ENCODE results near the gene NSG1.

NSG1 gene

DNA sequence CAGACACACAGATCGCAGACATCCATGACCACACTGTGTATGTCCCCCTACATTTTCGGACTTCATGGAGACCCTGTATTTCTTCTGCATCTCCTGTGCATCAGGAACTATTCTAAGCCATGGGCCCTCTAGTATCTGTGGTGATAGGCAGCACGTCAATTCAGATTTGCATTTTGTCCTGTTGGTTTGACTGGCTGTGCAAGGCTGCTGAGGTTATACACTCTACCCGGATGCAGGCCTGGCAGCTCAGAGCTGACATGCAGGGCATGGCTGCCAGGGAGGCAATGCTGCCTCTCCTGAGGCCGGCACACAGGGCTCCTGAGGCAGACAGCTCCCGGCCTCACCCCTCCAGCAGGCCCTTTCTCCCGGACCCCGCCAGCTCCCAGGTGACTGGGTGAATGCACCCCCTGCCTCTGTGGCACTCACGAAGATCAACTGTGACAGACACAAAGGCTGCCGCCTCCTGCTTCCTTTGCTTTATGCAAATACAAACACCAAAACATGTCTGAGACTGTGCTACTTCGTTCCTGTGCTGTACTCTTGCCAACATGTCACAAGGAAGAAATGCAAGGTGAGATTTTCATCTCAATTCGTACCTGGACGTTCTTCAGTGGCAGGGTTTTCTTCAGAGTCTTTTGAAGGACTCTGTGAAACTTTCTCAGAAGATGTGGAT, 51.0 kb downstream of the NSG1 start:
- Histone ChIP-seq H3F3A (ENCODE audit: insufficient read depth, low read length) (no peaks in the 10 kb centered on the region), H3K36me3 (replicated peaks; ENCODE audit: insufficient read depth, low read length) (no peaks in the 10 kb centered on the region), H3K4me3 (ENCODE audit: low read length) (no peak overlapping the region), H3K79me2 (ENCODE audit: low read length) (no peaks in the 10 kb centered on the region), H3K9me2 (replicated peaks; ENCODE audit: insufficient read depth, low read length) (no peaks in the 10 kb centered on the region), H3K9me3 (replicated peaks; ENCODE audit: insufficient read depth, low read length) (no peaks in the 10 kb centered on the region), H3K4me2 (ENCODE audit: low read depth, low read length) (no peak overlapping the region), H3K9ac (ENCODE audit: low read length) (no peak overlapping the region), H3K4me1 (ENCODE audit: low read length) (no peaks in the 10 kb centered on the region), H3K27me3 (replicated peaks; ENCODE audit: insufficient read depth, low read length) (no peaks in the 10 kb centered on the region), H3K27ac (ENCODE audit: low read length) (no peak overlapping the region), H2AFZ (ENCODE audit: low read length) (no peak overlapping the region), H4K20me1 (ENCODE audit: insufficient read depth, low read length) (no peaks in the 10 kb centered on the region)
- no peak for DNase-seq
- TF ChIP-seq, protein P1, sequence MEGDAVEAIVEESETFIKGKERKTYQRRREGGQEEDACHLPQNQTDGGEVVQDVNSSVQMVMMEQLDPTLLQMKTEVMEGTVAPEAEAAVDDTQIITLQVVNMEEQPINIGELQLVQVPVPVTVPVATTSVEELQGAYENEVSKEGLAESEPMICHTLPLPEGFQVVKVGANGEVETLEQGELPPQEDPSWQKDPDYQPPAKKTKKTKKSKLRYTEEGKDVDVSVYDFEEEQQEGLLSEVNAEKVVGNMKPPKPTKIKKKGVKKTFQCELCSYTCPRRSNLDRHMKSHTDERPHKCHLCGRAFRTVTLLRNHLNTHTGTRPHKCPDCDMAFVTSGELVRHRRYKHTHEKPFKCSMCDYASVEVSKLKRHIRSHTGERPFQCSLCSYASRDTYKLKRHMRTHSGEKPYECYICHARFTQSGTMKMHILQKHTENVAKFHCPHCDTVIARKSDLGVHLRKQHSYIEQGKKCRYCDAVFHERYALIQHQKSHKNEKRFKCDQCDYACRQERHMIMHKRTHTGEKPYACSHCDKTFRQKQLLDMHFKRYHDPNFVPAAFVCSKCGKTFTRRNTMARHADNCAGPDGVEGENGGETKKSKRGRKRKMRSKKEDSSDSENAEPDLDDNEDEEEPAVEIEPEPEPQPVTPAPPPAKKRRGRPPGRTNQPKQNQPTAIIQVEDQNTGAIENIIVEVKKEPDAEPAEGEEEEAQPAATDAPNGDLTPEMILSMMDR (IDR thresholded peaks at IDR 0.05; ENCODE audit: low read length): no peak

DNA sequence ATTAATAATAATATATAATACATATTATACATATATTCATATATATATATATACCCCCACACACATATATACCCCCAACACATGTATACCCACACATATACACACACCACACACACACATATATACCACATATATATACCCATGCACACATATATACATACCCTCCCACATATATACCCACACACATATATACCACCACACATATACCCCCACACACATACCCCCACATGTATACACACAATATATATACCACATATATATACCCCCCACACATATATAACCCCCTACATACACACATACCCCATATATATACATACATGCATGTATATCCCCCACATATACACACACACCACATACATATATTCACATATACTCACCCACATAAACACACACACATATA, 52.0 kb downstream of the NSG1 start:
- H3K4me1 ChIP-seq (ENCODE audit: low read length): no peaks in the 10 kb centered on the region
- H3K9ac ChIP-seq (ENCODE audit: low read length): no peak overlapping the region
- H3K9me3 ChIP-seq (replicated peaks; ENCODE audit: insufficient read depth, low read length): no peaks in the 10 kb centered on the region
- H3K27ac ChIP-seq (ENCODE audit: low read length): no peak overlapping the region
- no peak overlapping the region for H3K4me2 ChIP-seq (ENCODE audit: low read depth, low read length)
- no peak for DNase-seq
- H4K20me1 ChIP-seq (ENCODE audit: insufficient read depth, low read length): no peaks in the 10 kb centered on the region
- H3K79me2 ChIP-seq (ENCODE audit: low read length): no peaks in the 10 kb centered on the region
- no peak overlapping the region for H3K4me3 ChIP-seq (ENCODE audit: low read length)
- no peak overlapping the region for H2AFZ ChIP-seq (ENCODE audit: low read length)
- H3F3A ChIP-seq (ENCODE audit: insufficient read depth, low read length): no peaks in the 10 kb centered on the region
- TF ChIP-seq EZH2 (optimal IDR thresholded peaks at IDR 0.05; ENCODE audit: low read depth, low read length): no peak
- TF ChIP-seq EZH2phosphoT487 (IDR thresholded peaks at IDR 0.05; ENCODE audit: low read length): no peak
- TF ChIP-seq, protein P1 (IDR thresholded peaks at IDR 0.05; ENCODE audit: low read length): no peak
- H3K27me3 ChIP-seq (replicated peaks; ENCODE audit: insufficient read depth, low read length): no peaks in the 10 kb centered on the region
- H3K9me2 ChIP-seq (replicated peaks; ENCODE audit: insufficient read depth, low read length): no peaks in the 10 kb centered on the region
- H3K36me3 ChIP-seq (replicated peaks; ENCODE audit: insufficient read depth, low read length): no peaks in the 10 kb centered on the region

- H3K27ac ChIP-seq (ENCODE audit: low read length): no peak overlapping the region
- no peaks in the 10 kb centered on the region for H3K36me3 ChIP-seq (replicated peaks; ENCODE audit: insufficient read depth, low read length)
- no peaks in the 10 kb centered on the region for H3K9me3 ChIP-seq (replicated peaks; ENCODE audit: insufficient read depth, low read length)
- DNase-seq: no peak
- H3K4me2 ChIP-seq (ENCODE audit: low read depth, low read length): no peak overlapping the region
- H3K4me3 ChIP-seq (ENCODE audit: low read length): no peak overlapping the region
- H3K27me3 ChIP-seq (replicated peaks; ENCODE audit: insufficient read depth, low read length): no peaks in the 10 kb centered on the region
- no peak for TF ChIP-seq EZH2phosphoT487 (IDR thresholded peaks at IDR 0.05; ENCODE audit: low read length)
- TF ChIP-seq, protein P1 (IDR thresholded peaks at IDR 0.05; ENCODE audit: low read length): no peak
- no peak for TF ChIP-seq EZH2 (optimal IDR thresholded peaks at IDR 0.05; ENCODE audit: low read depth, low read length)
- H3K79me2 ChIP-seq (ENCODE audit: low read length): no peaks in the 10 kb centered on the region
- no peaks in the 10 kb centered on the region for H3K9me2 ChIP-seq (replicated peaks; ENCODE audit: insufficient read depth, low read length)
- no peaks in the 10 kb centered on the region for H3K4me1 ChIP-seq (ENCODE audit: low read length)
- H3K9ac ChIP-seq (ENCODE audit: low read length): no peak overlapping the region
- no peak overlapping the region for H2AFZ ChIP-seq (ENCODE audit: low read length)
- H4K20me1 ChIP-seq (ENCODE audit: insufficient read depth, low read length): no peaks in the 10 kb centered on the region
- H3F3A ChIP-seq (ENCODE audit: insufficient read depth, low read length): no peaks in the 10 kb centered on the region
These were observed 52.9 kb downstream of the NSG1 start for GRCh38 chr4:4439782-4440181.

All from MM.1S (cell line).